ENCODE measurements around the gene CHN2.

DNA sequence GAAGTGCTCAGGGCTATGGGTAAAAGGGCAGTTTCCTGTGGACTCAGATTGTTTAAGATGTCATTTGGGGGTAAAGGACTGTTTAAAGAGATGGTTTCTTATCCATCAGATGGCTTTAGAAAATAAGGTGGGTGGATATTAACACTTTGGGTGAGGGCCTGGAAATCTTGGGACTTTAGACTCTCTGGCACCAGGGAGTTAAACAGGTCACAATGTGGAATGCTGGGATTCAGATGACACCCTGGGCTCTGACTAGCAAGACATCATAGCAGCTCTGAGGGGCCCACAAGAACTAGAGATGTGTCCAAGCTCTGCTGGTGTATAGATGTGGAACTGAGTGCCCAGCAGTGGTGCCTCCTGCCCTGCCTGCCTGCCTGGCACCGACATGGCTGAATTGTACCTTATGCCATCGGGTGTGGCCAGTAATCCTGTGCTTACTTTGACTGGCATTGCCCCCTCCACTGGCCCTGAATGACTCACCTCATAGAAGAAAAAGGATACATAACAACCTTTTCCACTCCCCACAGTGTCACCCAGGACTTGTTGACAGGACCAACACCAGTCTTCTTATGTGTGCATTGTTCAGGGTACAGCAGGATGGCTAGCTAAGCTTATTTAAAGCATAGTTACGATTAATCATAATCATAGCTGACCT is 269.1 kb downstream of the CHN2 start:
- TF ChIP-seq, protein P1, sequence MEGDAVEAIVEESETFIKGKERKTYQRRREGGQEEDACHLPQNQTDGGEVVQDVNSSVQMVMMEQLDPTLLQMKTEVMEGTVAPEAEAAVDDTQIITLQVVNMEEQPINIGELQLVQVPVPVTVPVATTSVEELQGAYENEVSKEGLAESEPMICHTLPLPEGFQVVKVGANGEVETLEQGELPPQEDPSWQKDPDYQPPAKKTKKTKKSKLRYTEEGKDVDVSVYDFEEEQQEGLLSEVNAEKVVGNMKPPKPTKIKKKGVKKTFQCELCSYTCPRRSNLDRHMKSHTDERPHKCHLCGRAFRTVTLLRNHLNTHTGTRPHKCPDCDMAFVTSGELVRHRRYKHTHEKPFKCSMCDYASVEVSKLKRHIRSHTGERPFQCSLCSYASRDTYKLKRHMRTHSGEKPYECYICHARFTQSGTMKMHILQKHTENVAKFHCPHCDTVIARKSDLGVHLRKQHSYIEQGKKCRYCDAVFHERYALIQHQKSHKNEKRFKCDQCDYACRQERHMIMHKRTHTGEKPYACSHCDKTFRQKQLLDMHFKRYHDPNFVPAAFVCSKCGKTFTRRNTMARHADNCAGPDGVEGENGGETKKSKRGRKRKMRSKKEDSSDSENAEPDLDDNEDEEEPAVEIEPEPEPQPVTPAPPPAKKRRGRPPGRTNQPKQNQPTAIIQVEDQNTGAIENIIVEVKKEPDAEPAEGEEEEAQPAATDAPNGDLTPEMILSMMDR (IDR thresholded peaks at IDR 0.05) = no peak
- TF ChIP-seq POLR2AphosphoS5 (IDR thresholded peaks at IDR 0.05) (no peak), POLR2A (IDR thresholded peaks at IDR 0.05) (no peak), EP300 (IDR thresholded peaks at IDR 0.05) (no peak)

Measured in upper lobe of left lung (tissue), 4 donors.